Prostate gland (tissue), 2 donors: ENCODE data around the gene TMEM50B.

Experiments
- POLR2A ChIP-seq: fragments of 450-650 bp; IDR thresholded peaks from one replicate; pipeline ENCODE4 v1.6.1; 2016; ENCODE audit warnings: antibody characterized with exemption, mild to moderate bottlenecking
- POLR2AphosphoS5 ChIP-seq: sonication (generic); formaldehyde crosslinking; IDR thresholded peaks from one replicate; pipeline ENCODE4 v1.6.1; 2017; ENCODE audit warnings: antibody characterized with exemption
- TF ChIP-seq, protein P1 (sequence below), 4 experiments: fragments of 200-600 bp in 2 of 4; fragments of 450-650 bp in 2 of 4; sonication (generic) in 2 of 4; IDR thresholded peaks; 1 replicate in 3 of 4; 2 replicates in 1 of 4; pipeline ENCODE4 v1.5.1; 2016 to 2019; ENCODE audit warnings: antibody characterized with exemption in 4 of 4, mild to moderate bottlenecking in 2 of 4, moderate library complexity in 2 of 4

DNA sequence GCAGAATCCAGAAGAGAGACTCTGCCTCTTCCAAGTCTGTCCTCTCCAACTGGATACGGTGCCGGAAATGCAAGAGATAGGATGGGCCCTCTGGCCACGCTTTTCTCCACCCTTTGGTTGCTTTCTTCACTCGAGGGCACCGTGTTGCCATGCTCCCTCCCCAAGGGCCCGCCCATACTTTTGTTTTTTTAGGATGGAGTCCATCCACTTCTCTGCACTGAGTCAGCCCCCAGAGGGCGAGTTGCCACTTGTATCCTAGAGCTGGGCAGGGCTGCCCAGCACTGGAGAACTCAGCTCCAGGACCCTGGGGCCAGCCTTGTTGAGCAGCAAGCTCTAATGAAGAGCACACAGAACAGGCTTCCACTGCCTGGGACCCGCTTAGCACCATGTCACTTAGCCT lies 51.1 kb downstream of the TMEM50B start:
- TF ChIP-seq POLR2A (no peak), POLR2AphosphoS5 (no peak)
- TF ChIP-seq, protein P1, sequence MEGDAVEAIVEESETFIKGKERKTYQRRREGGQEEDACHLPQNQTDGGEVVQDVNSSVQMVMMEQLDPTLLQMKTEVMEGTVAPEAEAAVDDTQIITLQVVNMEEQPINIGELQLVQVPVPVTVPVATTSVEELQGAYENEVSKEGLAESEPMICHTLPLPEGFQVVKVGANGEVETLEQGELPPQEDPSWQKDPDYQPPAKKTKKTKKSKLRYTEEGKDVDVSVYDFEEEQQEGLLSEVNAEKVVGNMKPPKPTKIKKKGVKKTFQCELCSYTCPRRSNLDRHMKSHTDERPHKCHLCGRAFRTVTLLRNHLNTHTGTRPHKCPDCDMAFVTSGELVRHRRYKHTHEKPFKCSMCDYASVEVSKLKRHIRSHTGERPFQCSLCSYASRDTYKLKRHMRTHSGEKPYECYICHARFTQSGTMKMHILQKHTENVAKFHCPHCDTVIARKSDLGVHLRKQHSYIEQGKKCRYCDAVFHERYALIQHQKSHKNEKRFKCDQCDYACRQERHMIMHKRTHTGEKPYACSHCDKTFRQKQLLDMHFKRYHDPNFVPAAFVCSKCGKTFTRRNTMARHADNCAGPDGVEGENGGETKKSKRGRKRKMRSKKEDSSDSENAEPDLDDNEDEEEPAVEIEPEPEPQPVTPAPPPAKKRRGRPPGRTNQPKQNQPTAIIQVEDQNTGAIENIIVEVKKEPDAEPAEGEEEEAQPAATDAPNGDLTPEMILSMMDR (IDR thresholded peaks at IDR 0.05): no peak
